ENCODE measurements around the gene KRTAP10-4. TPM values are rescaled to one million over a fixed set of nuclear protein-coding genes. Genes with fewer than 3 reads are reported as not detected.

Gene KRTAP10-4
- total and polyA plus RNA-seq, 2 experiments from 2014 or later: not detected

GRCh38 chr21:44529011-44529421 lies 44.5 kb upstream of the KRTAP10-4 start (continued):
- no peak for TF ChIP-seq ZNF114 (CRISPR knock-in tag; IDR thresholded peaks at IDR 0.05)

GRCh38 chr21:44529503-44530125 lies 43.9 kb upstream of the KRTAP10-4 start:
- Mint-ChIP-seq H3K36me3 (ENCODE audit: low read depth) (no peaks in the 10 kb centered on the region), H3K4me3 (no peak overlapping the region), H3K27me3 (ENCODE audit: insufficient read depth, low read depth, poor library complexity) (peaks cover 6% of the 10 kb centered on the region), H3K4me1 (peaks cover 3% of the 10 kb centered on the region; the same call in 2 of the 3 replicates), H3K27ac (no peak overlapping the region), H3K9me3 (peaks cover 2% of the 10 kb centered on the region; the same call in 1 of the 3 replicates)
- no peaks in the 10 kb centered on the region for H3K4me1 ChIP-seq (ENCODE audit: insufficient read depth)
- H3K27me3 ChIP-seq (ENCODE audit: insufficient read depth): no peaks in the 10 kb centered on the region
- no peak for DNase-seq (ENCODE audit: low spot score)
- TF ChIP-seq ZNF114 (CRISPR knock-in tag; IDR thresholded peaks at IDR 0.05) (no peak), EZH2phosphoT487 (IDR thresholded peaks at IDR 0.05; ENCODE audit: unreplicated experiment) (no peak), STAT1 (IDR thresholded peaks at IDR 0.05; ENCODE audit: unreplicated experiment) (no peak), CREB1 (CRISPR knock-in tag; IDR thresholded peaks at IDR 0.05; ENCODE audit: low read depth) (no peak), ZNF331 (CRISPR knock-in tag; IDR thresholded peaks at IDR 0.05; ENCODE audit: low read depth) (no peak), CTCF (conservative IDR thresholded peaks at IDR 0.05; ENCODE audit: low read depth in 2 of 2) (no peak), POLR2AphosphoS5 (IDR thresholded peaks at IDR 0.05; ENCODE audit: low read depth) (no peak), ETS1 (IDR thresholded peaks at IDR 0.05) (no peak), REST (IDR thresholded peaks at IDR 0.05; ENCODE audit: unreplicated experiment) (no peak), NANOG (IDR thresholded peaks at IDR 0.05; ENCODE audit: borderline replicate concordance) (no peak), JUNB (IDR thresholded peaks at IDR 0.05; ENCODE audit: unreplicated experiment) (no peak), EZH2 (IDR thresholded peaks at IDR 0.05; ENCODE audit: low read depth, unreplicated experiment) (no peak)
- TF ChIP-seq, protein P1, sequence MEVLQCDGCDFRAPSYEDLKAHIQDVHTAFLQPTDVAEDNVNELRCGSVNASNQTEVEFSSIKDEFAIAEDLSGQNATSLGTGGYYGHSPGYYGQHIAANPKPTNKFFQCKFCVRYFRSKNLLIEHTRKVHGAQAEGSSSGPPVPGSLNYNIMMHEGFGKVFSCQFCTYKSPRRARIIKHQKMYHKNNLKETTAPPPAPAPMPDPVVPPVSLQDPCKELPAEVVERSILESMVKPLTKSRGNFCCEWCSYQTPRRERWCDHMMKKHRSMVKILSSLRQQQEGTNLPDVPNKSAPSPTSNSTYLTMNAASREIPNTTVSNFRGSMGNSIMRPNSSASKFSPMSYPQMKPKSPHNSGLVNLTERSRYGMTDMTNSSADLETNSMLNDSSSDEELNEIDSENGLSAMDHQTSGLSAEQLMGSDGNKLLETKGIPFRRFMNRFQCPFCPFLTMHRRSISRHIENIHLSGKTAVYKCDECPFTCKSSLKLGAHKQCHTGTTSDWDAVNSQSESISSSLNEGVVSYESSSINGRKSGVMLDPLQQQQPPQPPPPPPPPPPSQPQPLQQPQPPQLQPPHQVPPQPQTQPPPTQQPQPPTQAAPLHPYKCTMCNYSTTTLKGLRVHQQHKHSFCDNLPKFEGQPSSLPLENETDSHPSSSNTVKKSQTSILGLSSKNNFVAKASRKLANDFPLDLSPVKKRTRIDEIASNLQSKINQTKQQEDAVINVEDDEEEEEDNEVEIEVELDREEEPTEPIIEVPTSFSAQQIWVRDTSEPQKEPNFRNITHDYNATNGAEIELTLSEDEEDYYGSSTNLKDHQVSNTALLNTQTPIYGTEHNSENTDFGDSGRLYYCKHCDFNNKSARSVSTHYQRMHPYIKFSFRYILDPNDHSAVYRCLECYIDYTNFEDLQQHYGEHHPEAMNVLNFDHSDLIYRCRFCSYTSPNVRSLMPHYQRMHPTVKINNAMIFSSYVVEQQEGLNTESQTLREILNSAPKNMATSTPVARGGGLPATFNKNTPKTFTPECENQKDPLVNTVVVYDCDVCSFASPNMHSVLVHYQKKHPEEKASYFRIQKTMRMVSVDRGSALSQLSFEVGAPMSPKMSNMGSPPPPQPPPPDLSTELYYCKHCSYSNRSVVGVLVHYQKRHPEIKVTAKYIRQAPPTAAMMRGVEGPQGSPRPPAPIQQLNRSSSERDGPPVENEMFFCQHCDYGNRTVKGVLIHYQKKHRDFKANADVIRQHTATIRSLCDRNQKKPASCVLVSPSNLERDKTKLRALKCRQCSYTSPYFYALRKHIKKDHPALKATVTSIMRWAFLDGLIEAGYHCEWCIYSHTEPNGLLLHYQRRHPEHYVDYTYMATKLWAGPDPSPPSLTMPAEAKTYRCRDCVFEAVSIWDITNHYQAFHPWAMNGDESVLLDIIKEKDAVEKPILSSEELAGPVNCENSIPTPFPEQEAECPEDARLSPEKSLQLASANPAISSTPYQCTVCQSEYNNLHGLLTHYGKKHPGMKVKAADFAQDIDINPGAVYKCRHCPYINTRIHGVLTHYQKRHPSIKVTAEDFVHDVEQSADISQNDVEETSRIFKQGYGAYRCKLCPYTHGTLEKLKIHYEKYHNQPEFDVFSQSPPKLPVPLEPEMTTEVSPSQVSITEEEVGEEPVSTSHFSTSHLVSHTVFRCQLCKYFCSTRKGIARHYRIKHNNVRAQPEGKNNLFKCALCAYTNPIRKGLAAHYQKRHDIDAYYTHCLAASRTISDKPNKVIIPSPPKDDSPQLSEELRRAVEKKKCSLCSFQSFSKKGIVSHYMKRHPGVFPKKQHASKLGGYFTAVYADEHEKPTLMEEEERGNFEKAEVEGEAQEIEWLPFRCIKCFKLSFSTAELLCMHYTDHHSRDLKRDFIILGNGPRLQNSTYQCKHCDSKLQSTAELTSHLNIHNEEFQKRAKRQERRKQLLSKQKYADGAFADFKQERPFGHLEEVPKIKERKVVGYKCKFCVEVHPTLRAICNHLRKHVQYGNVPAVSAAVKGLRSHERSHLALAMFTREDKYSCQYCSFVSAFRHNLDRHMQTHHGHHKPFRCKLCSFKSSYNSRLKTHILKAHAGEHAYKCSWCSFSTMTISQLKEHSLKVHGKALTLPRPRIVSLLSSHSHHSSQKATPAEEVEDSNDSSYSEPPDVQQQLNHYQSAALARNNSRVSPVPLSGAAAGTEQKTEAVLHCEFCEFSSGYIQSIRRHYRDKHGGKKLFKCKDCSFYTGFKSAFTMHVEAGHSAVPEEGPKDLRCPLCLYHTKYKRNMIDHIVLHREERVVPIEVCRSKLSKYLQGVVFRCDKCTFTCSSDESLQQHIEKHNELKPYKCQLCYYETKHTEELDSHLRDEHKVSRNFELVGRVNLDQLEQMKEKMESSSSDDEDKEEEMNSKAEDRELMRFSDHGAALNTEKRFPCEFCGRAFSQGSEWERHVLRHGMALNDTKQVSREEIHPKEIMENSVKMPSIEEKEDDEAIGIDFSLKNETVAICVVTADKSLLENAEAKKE (CRISPR knock-in tag; IDR thresholded peaks at IDR 0.05): no peak
- no peaks in the 10 kb centered on the region for H4K20me1 ChIP-seq (replicated peaks; ENCODE audit: insufficient read depth)
- H3K36me3 ChIP-seq (ENCODE audit: insufficient read depth): no peaks in the 10 kb centered on the region
- no peak overlapping the region for H3K4me3 ChIP-seq
- H3K9me2 ChIP-seq (ENCODE audit: insufficient read depth): 0 out of 2 replicates have a peak, but pooled peaks cover 2% of the 10 kb centered on the region
- ATAC-seq: no peak
- H3K4me2 ChIP-seq: no peak overlapping the region
- no peaks in the 10 kb centered on the region for H3K79me2 ChIP-seq (replicated peaks; ENCODE audit: insufficient read depth)
- H2AFZ ChIP-seq: no peak overlapping the region
- H3F3A ChIP-seq (replicated peaks; ENCODE audit: low read depth): no peaks in the 10 kb centered on the region
- no peak overlapping the region for H3K27ac ChIP-seq (ENCODE audit: low read depth)

Data from GM23338 (cell line).